Ascending aorta (tissue), 2 donors: ENCODE results near the gene UBIAD1. TPM values are rescaled to one million over a fixed set of nuclear protein-coding genes. Genes with fewer than 3 reads are reported as not detected.

Experiments
- DNase-seq, 2 donors: peaks; one replicate each; pipeline ENCODE4 v3.0.0-alpha.2; 2019; ENCODE audit warnings: low spot score in 2 of 2
- H3K27ac ChIP-seq, 2 donors: fragments of 200-600 bp; sonication (generic); one replicate each; pipeline ENCODE4 v1.5.1; 2016 to 2017; ENCODE audit warnings: mild to moderate bottlenecking in 1 of 2
- H3K27me3 ChIP-seq: fragments of 200-600 bp; sonication (generic); one replicate; pipeline ENCODE4 v1.5.1; 2017
- H3K36me3 ChIP-seq, 2 donors: fragments of 200-600 bp; sonication (generic); one replicate each; pipeline ENCODE4 v1.5.1; 2016
- H3K4me1 ChIP-seq, 2 donors: fragments of 200-600 bp; sonication (generic); one replicate each; pipeline ENCODE4 v1.5.1; 2016 to 2017; ENCODE audit warnings: mild to moderate bottlenecking in 1 of 2
- H3K4me3 ChIP-seq, 2 donors: fragments of 200-600 bp; sonication (generic); one replicate each; pipeline ENCODE4 v1.5.1; 2016 to 2017; ENCODE audit warnings: mild to moderate bottlenecking in 1 of 2
- H3K9me3 ChIP-seq, 2 donors: fragments of 200-600 bp; sonication (generic); one replicate each; pipeline ENCODE4 v1.5.1; 2016
- intact Hi-C: fragments of 100-400 bp; cut with DNase I; formaldehyde crosslinking; loops from one replicate; pipeline ENCODE4 v1.15.1; 2023
- total RNA-seq: library from RNA; depleted of rRNA; stranded (reverse); fragments of >200 nt; gene quantifications from one replicate; pipeline ENCODE4 v1.1.0, GENCODE V29; 2016
- TF ChIP-seq, protein P1 (sequence below), 3 experiments: fragments of 200-600 bp in 2 of 3; fragments of 450-650 bp in 1 of 3; sonication (generic) in 2 of 3; IDR thresholded peaks; one replicate each; pipeline ENCODE4 v1.5.1; 2016 to 2019; ENCODE audit warnings: antibody characterized with exemption in 3 of 3, mild to moderate bottlenecking in 1 of 3, moderate library complexity in 1 of 3

UBIAD1 gene
- total RNA-seq, 1 donor from 2014 or later, result 53.0 TPM

DNA sequence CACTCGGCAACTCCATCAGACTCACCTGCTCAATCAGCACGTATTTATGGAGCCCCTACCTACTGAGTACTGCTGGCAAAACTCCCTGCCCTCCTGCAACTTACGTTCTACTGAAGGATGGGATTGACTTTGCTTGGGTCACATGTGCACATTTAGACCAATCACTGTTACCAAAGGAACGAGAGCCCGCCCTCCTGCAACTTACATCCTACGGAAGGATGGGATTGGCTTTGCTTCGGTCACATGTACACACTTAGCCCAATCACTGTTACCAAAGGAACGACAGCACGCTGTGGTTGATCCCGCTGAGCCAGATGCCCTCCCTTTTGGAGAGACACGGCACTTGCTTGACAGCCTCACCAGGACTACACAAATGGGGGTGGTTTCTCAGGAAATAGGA, 46.0 kb downstream of the UBIAD1 start:
- no peaks in the 10 kb centered on the region for H3K27me3 ChIP-seq
- intact Hi-C loops, result no loop called here

DNA sequence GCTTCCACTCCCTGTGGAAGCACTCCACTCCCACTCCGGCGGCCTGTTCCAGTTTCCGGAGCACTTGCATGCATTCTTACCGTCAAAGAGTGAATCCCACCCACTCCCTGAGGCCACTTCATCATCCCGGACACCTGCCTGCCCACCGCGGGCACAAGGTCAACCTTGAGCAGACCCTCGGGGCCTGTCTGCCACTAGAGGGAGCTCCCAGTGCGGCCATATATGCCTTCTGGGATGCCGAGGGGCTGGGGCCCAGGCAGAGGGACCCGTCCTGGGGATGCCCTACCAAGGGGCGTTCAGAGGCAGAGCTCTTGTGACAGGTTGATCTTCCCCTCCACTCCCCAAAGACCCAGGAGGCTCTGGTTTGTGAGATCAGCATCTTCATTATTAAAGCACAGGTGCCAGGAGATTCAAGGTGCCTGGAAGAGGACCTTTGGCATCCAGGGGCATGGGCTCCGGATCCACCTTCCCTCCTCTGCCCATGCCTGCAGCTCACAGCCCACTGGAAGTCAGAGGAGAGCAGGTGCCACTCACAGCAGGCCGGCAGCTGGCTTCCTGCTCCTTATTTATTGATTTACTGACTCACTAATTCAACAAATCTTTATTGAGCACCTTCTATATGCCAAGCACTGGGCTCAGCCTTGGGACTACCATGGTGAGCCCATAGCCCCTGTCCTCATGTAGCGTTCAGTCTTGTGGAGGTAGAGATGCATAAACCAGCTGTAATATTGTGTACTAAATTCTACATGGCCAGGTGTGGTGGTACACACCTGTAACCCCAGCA, 47.3 kb downstream of the UBIAD1 start:
- Histone ChIP-seq H3K27me3 (no peaks in the 10 kb centered on the region), H3K9me3 (no peaks in the 10 kb centered on the region), H3K4me1 (no peaks in the 10 kb centered on the region)

More for the DNA sequence above, 46.0 kb downstream of the UBIAD1 start:
- H3K27ac ChIP-seq, result no peak overlapping the region
- no peak for DNase-seq
- no peaks in the 10 kb centered on the region for H3K9me3 ChIP-seq
- no peak overlapping the region for H3K4me3 ChIP-seq
- TF ChIP-seq, protein P1, sequence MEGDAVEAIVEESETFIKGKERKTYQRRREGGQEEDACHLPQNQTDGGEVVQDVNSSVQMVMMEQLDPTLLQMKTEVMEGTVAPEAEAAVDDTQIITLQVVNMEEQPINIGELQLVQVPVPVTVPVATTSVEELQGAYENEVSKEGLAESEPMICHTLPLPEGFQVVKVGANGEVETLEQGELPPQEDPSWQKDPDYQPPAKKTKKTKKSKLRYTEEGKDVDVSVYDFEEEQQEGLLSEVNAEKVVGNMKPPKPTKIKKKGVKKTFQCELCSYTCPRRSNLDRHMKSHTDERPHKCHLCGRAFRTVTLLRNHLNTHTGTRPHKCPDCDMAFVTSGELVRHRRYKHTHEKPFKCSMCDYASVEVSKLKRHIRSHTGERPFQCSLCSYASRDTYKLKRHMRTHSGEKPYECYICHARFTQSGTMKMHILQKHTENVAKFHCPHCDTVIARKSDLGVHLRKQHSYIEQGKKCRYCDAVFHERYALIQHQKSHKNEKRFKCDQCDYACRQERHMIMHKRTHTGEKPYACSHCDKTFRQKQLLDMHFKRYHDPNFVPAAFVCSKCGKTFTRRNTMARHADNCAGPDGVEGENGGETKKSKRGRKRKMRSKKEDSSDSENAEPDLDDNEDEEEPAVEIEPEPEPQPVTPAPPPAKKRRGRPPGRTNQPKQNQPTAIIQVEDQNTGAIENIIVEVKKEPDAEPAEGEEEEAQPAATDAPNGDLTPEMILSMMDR (IDR thresholded peaks at IDR 0.05), result no peak
- H3K36me3 ChIP-seq, result no peaks in the 10 kb centered on the region
- H3K4me1 ChIP-seq, result no peaks in the 10 kb centered on the region

DNA sequence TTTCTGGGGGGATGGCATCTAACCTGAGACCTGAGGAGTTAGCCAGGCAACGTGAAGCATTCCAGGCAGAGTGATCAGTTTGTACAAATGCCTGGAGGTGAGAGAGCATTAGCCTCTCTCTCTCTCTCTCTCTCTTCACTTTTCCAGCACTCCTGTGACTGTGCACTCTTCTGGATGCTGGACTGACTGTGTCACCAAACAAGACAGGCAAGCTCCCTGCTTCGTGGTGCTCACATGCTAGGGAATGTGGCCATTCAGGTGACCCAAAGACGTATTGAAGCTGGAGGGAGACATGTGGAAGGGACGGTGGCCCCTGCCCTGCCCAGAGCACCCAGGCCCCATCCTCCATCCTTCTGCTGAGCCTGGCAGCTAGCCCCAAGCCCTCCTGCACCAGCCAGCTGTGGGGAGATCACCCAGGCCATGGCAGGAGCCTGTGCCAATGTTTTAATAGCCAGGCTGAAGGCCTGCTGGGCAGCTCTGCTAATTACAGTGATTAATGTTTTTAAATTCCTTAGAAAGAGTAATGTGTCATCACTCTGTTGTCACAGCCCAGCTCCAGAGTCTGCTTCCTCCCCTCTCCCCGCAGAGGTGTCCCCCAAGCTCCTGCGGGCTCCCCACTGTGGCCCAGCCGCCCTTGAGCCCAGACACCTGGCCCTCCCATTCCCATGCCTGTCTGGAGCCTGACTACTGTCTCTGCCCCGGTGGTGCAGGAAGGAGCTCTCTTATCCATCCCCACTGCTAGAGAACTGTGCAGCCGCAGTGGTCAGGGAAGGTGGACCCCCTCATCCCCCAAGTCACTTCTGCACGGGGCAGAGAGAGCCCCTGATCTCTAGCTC, 48.9 kb downstream of the UBIAD1 start:
- no peak overlapping the region for H3K27ac ChIP-seq
- DNase-seq, result no peak
- intact Hi-C loops, result no loop called here
- H3K4me3 ChIP-seq, result no peak overlapping the region
- H3K9me3 ChIP-seq, result no peaks in the 10 kb centered on the region
- TF ChIP-seq, protein P1 (IDR thresholded peaks at IDR 0.05), result no peak
- H3K4me1 ChIP-seq, result no peaks in the 10 kb centered on the region
- no peaks in the 10 kb centered on the region for H3K27me3 ChIP-seq
- no peaks in the 10 kb centered on the region for H3K36me3 ChIP-seq

More for the DNA sequence above, 47.3 kb downstream of the UBIAD1 start:
- TF ChIP-seq, protein P1 (IDR thresholded peaks at IDR 0.05), result peak in 1 of 3 experiments; percentile 10
- no peaks in the 10 kb centered on the region for H3K36me3 ChIP-seq
- no peak for DNase-seq
- no peak overlapping the region for H3K4me3 ChIP-seq
- no peak overlapping the region for H3K27ac ChIP-seq
- intact Hi-C loops, result no loop called here

- no peak for DNase-seq
- no peaks in the 10 kb centered on the region for H3K36me3 ChIP-seq
- no peak overlapping the region for H3K27ac ChIP-seq
- intact Hi-C loops, result no loop called here
- no peaks in the 10 kb centered on the region for H3K4me1 ChIP-seq
- TF ChIP-seq, protein P1 (IDR thresholded peaks at IDR 0.05), result no peak
- no peaks in the 10 kb centered on the region for H3K27me3 ChIP-seq
- H3K9me3 ChIP-seq, result no peaks in the 10 kb centered on the region
- H3K4me3 ChIP-seq, result no peak overlapping the region
Measured at GRCh38 chr1:11324567-11325165, 51.7 kb downstream of the UBIAD1 start.

GRCh38 chr1:11326070-11326469, 53.1 kb downstream of the UBIAD1 start:
- no peaks in the 10 kb centered on the region for H3K27me3 ChIP-seq
- intact Hi-C loops, result no loop called here
- no peak overlapping the region for H3K27ac ChIP-seq
- H3K36me3 ChIP-seq, result no peaks in the 10 kb centered on the region
- H3K4me1 ChIP-seq, result no peaks in the 10 kb centered on the region
- TF ChIP-seq, protein P1 (IDR thresholded peaks at IDR 0.05), result no peak
- no peak for DNase-seq
- no peaks in the 10 kb centered on the region for H3K9me3 ChIP-seq
- no peak overlapping the region for H3K4me3 ChIP-seq
